Measurements from ENCODE around the gene RSL1D1.

The RSL1D1 gene

GRCh38 chr16:11851294-11852091, at the start of gene RSL1D1:
RSL1D1 (minus strand) TSS chr16:11851542; CDS start chr16:11851512, 30 bp downstream.
- peak; percentile 76 for DNase-seq

- DNase-seq, result no peak
These were observed 49.7 kb upstream of the RSL1D1 start for GRCh38 chr16:11901091-11901490.

- DNase-seq, result no peak
These were observed 45.3 kb upstream of the RSL1D1 start for GRCh38 chr16:11896486-11897176.

GRCh38 chr16:11893571-11893970, 42.2 kb upstream of the RSL1D1 start:
- no peak for DNase-seq

GRCh38 chr16:11892761-11893160, 41.4 kb upstream of the RSL1D1 start:
- no peak for DNase-seq

- DNase-seq, result no peak
These were observed 39.1 kb upstream of the RSL1D1 start for GRCh38 chr16:11890231-11890965.

GRCh38 chr16:11886881-11887280, 35.5 kb upstream of the RSL1D1 start:
- DNase-seq, result no peak

GRCh38 chr16:11884035-11884434, 32.7 kb upstream of the RSL1D1 start:
- no peak for DNase-seq

GRCh38 chr16:11880007-11880406, 28.7 kb upstream of the RSL1D1 start:
- DNase-seq, result no peak

- no peak for DNase-seq
These were observed 26.0 kb upstream of the RSL1D1 start for GRCh38 chr16:11877374-11877773.

- no peak for DNase-seq
These were observed 25.0 kb upstream of the RSL1D1 start for GRCh38 chr16:11876306-11876705.

- DNase-seq, result no peak
These were observed 24.4 kb upstream of the RSL1D1 start for GRCh38 chr16:11875721-11876120.

GRCh38 chr16:11871193-11871592, 19.9 kb upstream of the RSL1D1 start:
- peak; percentile 1 for DNase-seq

- DNase-seq, result no peak
These were observed 19.1 kb upstream of the RSL1D1 start for GRCh38 chr16:11870399-11870798.

- DNase-seq, result no peak
These were observed 18.2 kb upstream of the RSL1D1 start for GRCh38 chr16:11869353-11870228.

GRCh38 chr16:11868412-11868980, 17.2 kb upstream of the RSL1D1 start:
- no peak for DNase-seq

- DNase-seq, result no peak
These were observed 11.1 kb upstream of the RSL1D1 start for GRCh38 chr16:11862489-11862888.

GRCh38 chr16:11857161-11857560, 5.8 kb upstream of the RSL1D1 start:
- DNase-seq, result no peak

- DNase-seq, result no peak
These were observed 909 bp upstream of the RSL1D1 start for GRCh38 chr16:11852092-11852809.

GRCh38 chr16:11848842-11849241, 2.5 kb downstream of the RSL1D1 start:
- DNase-seq, result no peak

GRCh38 chr16:11844499-11844898, 6.8 kb downstream of the RSL1D1 start:
- no peak for DNase-seq

- DNase-seq, result no peak
These were observed 7.5 kb downstream of the RSL1D1 start for GRCh38 chr16:11843861-11844260.

Data from NCI-H510A treated with DMSO at 0.1 percent for 48 hours (cell line).